Activated CD8-positive, alpha-beta memory T cell treated with anti-CD3 and anti-CD28 coated beads for 4 hours (primary cell): Measurements from ENCODE around the gene ZNF586.
"Not testable (repeated sequence)": the region's sequence is repeated elsewhere in the genome, so short reads cannot be mapped to it uniquely, and the experiment has no call there.

Experiments used
- DNase-seq, 2 donors: peaks; one replicate each; pipeline ENCODE4 v3.0.0-alpha.2; 2020; ENCODE audit warnings: low read depth in 2 of 2

ZNF586 gene

DNA sequence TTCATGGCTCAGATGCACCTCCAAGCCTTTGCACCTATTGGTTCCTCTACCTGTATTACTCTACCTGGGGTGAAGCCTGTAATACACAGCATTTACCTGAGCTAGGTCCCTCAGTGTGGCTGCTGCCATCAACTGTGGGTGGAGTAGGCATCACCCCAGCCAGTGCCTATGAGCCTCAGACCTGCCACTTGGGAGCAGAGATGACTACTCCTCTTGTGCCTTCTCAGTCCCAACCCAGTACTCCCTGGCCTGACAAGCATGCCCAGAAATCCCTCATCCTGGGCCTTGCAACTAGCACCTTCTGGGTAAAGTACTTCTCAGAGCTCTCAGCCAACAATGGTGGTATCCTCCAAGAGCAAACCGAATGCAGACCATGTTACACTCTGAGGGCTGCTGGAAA, 27.1 kb downstream of the ZNF586 start:
- not testable (repeated sequence) for DNase-seq

DNA sequence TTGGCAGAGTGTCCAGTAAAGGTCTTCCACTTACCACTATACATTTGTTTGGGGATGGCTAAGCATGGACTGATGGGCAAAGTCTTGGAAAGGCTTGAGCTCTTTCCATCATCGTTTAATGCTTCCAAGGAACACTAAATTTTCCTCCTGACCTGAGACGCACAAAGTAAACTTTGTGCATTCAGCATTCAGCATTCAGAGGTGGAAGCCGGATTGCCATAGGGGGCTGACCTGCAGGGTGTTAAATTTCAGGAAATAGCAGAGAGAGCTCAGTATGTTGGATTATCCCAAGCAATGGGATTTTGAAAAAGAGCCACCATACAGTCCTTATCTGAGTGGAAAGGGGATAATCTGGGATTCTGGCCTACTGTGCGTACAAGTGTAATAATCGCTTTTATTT, 31.2 kb downstream of the ZNF586 start:
- DNase-seq = no peak

DNA sequence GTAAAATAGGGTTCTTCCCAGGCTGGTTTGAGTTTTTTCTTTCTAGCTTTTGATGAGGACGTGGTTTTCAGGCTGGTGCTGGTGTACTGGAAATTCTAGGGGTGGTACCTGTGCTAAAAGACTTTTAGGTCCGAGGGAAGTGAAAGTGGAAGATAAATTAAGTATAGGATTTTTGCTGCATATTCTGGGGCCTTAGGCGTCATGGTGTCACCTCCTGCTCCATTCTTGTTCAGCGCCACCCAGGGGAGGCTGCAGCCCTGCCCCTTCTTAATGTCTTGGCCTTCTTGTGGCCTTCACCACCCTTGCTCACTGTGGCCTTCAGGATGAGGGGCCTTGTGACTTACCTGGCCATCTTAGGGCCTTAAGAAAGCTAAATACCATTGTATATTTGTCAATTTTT, 32.8 kb downstream of the ZNF586 start:
- no peak for DNase-seq

DNA sequence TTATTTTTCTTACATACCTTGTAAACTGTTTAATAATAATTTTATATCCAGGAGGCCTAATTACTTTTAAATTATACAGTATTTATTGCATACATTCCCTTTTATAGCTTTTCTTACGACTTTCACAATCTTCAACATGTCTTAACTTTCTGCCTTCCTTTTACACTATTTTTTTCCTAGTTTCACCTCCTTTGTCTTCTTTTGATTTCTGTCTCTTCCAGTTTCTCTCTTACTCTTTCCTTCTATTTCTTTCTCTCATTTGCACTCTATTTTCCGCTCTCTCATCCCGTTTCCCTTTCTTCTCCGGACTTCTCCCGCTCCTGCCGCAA, 33.8 kb downstream of the ZNF586 start:
- no peak for DNase-seq

DNA sequence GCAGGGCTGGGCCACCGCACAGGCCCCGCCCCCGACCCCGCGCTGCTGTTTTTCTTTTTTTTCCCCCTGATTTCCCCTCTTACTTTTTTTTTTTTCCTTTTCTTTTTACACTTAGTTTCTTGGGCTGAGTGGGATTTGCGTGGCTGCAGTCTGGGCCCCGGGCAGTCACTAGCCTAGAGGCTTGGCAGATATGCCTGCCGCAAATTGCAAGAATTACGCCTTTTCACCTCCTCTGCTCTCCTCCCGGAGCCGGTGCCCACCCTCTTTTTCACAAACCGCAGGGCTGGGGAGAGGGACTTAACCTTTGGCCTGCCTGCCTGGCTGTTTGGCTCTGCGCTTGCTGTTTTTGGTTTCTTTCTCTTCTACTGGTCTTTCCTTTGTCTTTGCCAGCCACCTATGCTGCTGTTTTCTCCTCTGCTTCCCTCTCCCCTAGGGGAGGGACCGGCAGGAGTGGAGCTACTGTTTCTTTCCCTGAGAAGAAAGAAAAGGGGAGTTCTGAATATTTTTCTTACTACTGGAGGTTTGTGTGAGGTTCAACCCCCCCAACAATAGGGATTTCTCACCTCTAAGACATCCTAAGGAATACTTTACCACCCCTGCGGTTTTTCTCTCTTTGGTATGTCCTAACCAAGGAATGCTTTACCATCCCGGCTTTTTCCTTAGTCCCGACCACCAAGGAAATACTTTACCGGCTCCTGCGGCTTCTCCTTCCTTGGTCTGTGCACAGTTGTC, 34.3 kb downstream of the ZNF586 start:
- no peak for DNase-seq

DNA sequence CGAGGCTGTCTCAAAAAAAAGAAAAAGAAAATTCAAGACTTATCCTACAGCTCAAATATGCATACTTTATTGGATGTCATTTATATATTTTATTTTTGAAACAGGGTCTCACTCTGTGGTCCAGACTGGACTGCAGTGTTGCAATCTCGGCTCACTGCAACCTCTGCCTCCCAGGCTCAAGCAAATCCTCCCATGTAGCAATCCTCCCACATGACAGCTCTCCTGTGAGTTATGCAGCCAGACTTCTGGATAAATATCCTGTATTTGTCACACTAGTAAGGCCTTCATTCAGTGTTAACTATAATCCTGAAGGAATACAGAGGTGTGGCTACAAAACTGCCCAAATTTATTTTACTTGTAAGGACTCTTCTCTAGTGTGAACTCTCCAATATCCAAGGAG, 38.1 kb downstream of the ZNF586 start:
- DNase-seq = no peak

DNA sequence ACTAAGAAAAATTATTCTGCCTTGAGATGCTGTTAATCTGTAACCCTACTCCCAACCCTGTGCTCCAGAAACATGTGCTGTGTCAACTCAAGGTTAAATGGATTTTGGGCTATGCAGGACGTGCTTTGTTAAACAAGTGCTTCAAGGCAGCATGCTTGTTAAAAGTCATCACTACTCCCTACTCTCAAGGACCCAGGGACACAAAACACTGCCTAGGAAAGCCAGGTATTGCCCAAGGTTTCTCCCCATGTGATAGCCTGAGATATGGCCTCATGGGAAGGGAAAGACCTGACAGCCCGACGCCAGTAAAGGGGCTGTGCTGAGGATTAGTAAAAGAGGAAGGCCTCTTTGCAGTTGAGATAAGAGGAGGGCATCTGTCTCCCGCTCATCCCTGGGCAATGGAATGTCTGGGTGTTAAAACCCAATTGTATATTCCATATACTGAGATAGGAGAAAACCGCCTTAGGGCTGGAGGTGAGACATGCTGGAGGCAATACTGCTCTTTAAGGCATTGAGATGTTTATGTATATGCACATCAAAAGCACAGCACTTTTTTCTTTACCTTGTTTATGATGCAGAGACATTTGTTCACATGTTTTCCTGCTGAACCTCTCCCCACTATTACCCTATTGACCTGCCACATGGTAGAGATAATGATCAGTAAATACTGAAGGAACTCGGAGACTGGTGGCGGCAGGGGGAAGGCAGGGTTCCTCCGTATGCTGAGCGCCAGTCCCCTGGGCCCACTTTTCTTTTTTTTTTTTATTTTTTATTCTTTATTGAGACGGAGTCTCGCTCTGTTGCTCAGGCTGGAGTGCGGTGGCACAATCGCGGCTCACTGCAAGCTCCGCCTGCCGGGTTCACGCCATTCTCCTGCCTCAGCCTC, 41.2 kb downstream of the ZNF586 start:
- DNase-seq = not testable (repeated sequence)

DNA sequence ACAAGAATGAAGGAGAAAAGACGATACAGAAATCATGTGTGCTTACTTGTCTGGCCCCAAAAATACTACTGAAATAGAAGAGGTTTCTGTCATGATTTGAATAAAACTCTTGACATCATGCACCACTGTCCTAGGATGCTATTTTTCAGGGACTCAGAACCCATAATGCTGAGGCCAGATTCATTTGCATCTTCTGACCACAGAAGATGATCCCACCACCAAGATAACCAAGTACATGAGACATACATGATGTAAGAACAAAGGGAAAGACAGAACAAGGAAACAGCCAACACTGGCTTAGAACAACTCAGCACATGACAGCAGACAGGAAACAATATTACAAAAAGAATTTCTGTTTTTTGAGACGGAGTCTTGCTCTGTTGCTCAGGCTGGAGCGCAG, 42.8 kb downstream of the ZNF586 start:
- no peak for DNase-seq

DNA sequence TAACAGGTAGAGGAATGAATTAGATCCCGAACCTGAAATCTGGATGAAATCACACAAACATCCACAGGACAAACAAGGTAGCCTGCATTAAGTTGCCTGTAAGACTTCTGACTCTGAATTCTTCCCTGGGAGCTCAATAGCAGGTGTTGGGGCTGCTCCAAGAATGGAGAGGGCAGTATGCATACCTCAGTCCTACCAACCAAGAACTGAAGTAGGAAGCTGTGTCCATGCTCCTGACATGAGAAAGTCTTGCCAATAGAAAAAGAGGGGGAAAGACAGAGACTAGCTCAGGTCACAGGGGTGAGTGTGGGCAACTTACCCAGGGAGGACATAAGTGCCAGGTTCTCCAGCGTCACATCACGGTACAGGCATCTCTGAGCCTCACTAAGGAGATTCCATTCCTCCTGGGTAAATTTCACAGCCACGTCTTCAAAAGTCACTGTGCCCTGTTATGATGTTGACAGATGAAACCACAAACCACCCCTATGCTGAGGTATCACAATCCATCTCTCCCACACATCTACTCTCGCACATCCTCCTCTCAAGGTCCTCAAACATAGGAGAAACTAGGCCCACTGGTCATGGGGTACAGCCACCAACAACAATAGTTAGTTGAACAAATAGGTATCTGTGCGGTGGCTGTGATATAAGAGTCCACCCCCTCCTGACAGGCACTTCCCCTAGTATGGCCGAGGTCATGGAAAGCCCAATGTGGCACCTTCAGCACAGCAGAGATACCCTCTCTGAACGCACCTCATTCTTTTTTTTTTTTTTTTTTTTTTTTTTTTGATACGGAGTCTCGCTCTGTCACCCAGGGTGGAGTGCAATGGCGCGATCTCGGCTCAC, 43.7 kb downstream of the ZNF586 start:
- DNase-seq = not testable (repeated sequence)

DNA sequence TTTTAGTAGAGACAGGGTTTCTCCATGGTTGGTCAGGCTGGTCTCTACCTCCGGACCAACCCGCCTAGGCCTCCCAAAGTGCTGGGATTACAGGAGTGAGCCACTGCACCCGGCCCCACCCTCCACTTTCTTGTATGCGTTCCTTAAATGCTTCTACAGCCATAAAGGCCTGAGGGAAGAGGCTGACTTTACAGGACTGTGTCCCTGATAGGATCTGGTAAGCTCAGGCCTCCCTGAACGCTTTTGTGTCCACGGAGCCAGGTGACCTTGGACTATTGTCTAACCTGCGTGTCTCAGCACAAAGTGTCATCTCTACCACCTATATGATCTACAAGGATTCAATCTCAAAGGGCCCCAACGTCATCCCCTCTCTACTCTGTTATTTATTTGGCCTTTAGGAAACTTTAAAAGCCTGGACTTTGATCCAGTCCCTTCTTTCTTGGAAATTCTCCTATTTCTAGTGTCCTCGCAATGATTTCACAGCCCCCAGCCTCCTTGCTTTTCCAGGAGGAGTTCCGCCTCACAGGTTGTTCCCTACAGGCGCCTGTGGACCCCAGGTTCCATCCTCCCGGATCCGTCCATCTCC, 44.5 kb downstream of the ZNF586 start:
- DNase-seq = no peak

DNA sequence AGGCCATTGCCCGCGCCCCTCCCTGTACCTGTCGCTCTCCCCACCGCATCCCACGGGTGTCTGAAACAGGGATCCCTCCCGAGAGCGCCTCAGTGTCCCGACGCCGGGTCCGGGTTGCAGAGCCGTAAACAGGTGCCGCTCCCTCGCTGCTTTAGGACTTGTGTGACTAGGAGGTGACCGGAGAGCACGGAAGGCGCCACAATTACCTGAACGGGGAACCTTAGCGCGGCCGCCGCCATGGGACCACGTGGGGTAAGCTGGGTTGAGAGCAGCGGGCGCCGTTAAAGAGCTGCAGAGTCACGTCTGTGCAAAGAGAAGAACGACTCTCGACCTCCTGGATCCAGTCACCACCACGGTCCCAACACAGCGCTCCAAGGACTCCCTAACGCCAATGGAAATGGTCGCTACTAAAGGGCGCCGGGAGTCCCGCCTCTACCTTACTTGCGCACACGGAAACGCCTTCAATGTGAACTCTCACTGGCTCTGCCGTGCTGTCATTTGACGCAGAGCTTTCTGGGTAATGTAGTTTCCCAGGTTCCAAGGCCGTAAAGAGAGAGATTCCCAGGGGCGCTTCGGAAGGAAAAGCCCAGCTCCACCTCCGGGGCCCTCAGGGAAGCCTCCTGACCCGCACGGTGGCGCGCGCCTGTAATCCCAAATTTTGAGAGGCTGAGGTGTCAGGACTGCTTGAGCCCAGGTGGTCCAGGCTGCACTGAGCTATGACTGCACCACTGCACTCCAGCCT, 45.2 kb downstream of the ZNF586 start, which contains the start of gene ZNF552:
Gene ZNF552 (minus strand): TSS at position 409 of the 742 bp plus-strand sequence. CDS start 170 bp downstream, at position 239.
- DNase-seq = peak; percentile 46 to 53

DNA sequence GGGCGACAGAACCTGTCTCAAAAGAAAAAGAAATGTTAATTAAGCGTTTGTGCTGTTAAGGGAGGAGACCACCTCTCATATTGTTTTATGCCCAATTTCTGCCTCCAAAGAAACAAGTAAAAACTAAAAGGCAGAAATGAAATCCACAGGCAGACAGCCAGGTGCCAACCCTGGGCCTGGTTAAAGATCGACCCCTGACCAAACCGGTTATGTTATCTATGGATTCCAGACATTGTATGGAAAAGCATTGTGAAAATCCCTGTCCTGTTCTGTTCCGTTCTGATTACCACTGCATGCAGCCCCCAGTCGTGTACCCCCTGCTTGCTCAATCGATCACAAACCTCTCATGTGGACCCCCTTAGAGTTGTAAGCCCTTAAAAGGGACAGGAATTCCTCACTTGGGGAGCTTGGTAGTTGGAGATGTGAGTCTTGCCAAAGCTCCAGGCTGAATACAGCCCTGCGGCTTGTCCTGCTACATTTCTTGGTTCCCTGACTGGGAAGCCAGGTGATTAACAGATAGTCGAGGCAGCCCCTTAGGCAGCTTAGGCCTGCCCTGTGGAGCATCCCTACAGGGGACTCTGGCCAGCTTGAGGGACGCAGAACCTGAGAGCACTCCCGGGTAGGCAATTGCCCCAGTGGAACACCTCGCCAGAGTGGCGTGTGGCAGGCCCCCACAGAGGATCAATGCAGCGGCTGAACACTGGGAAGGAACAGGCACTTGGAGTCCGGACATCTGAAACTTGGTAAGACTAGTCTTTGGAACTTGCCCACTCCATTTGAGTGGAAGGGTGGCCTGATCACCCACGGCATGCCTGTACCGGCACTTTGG, 46.0 kb downstream of the ZNF586 start:
- DNase-seq = no peak

DNA sequence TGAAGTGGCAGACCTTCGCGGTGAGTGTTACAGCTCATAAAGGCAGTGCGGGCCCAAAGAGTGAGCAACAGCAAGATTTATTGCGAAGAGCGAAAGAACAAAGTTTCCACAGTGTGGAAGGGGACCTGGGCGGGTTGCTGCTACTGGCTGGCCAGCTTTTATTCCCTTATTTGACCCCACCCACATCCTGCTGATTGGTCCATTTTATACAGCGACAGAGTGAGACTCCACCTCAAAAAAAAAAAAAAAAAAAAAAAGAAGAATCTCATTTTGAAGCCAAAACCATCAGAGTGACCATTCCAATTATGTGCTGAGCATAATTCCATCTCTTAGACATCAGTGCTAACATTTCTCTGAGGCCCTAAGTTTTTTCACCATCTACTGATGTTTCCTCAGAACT, 47.2 kb downstream of the ZNF586 start:
- no peak for DNase-seq

DNA sequence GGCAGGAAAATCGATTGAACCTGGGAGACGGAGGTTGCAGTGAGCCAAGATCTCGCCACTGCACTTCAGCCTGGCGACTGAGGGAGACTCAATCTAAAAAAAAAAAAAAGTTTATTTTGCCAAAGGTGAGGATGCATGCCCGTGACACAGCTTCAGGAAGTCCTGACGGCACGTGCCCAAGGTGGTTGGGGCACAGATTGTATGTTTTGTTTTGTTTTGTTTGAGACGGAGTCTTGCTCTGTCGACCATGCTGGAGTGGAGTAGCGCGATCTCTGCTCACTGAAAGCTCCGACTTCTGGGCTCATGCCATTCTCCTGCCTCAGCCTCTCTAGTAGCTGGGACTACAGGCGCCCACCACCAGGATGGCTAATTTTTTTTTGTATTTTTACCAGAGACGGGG, 48.5 kb downstream of the ZNF586 start:
- no peak for DNase-seq

DNA sequence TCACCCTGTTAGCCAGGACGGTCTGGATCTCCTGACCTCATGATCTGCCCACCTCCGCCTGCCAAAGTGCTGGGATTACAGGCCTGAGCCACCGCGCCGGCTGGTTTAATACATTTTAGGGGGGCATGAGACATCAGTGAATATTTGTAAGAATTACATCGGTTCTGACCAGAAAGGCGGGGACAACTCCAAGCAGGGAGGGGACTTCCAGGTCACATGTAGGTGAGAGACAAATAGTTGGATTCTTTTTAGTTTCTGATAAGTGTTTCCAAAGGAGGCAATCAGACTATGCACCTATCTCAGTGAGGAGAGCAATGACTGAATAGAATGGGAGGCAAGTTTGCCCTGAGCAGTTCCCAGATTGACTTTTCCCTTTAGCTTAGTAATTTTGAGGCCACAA, 48.9 kb downstream of the ZNF586 start:
- DNase-seq = no peak

DNA sequence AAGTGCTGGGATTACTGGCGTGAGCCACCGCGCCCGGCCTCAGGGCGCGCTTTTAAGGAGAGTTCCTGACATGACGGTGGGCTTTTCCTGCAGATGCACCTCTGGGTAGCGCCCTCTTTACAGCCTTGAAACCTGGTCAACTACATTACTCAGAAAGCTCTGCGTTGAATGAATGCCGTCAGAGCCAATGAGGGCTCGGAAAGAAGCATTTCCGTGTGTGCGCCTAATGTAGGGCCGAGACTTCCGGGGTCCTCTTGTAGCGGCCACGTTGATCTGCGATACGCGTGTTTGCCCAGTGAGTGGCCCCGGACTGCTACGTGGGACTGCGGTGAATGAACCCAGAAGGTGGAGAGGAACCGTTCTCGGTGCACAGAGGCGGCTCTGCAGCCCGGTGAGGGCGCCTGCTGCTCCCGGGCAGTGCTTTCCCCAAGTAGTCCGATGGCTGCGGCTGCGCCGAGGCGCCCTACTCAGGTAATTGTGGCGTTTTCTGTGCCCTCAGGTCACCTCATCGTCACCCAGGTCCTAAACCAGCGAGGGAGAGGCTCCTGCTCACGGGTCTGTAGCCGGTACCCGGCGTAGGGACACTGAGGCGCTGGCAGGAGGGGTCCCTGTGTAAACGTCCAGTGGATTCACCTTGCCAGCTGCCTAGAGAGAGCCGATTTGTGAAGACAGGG, 50.1 kb downstream of the ZNF586 start:
- DNase-seq = peak; percentile 51 to 68

DNA sequence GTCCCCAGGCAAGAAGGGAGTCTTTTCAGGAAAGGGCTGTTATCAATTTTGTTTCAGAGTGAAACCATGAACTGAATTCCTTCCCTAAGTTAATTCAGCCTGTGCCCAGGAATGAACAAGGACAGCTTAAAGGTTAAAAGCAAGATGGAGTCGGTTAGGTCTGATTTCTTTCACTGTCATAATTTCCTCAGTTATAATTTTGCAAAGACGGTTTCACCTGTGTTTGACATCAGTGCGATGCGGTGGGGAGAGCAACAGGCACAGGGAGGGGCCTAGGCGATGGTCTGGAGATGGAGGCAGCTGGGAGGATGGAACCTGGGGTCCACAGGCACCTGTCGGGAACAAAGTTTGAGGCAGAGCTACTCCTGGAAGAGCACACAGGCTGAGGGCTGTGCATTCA, 51.1 kb downstream of the ZNF586 start:
- no peak for DNase-seq

DNA sequence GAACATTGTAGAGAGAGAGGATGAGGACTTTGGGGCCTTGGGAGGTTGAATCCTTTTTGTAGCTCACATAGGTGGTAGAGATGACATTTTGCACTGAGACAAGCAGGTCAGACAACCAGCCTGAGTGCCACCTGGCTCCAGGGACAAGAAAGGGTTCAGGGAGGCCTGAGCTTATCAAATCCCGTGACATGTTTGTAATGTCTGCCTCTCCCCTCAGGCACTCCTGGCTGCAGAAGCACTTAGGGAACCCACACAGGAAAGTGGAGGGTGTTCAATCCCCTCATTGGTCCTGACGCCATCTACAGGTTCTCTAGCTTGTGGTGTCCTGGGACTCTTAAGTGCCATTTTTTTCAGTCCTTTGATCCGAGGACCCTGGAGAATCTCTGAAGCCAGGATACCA, 51.6 kb downstream of the ZNF586 start:
- not testable (repeated sequence) for DNase-seq

DNA sequence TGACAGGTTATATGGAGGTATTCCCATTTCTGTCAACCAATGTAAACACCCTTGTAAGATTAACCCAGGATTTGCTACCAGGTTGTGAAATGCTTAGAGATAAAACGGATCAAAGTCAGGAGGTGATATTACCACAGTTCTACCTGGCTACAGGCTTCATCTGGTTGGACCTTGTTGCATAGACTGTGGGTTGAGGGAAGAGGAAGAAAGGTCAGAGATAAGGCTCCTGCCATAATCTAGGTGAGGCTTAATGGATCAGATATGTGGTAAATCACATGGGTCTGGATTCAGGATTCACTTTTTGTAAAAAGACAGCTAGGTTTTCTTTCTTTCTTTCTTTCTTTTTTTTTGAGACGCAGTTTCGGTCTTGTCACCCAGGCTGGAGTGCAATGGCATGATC, 52.0 kb downstream of the ZNF586 start:
- DNase-seq = not testable (repeated sequence)

DNA sequence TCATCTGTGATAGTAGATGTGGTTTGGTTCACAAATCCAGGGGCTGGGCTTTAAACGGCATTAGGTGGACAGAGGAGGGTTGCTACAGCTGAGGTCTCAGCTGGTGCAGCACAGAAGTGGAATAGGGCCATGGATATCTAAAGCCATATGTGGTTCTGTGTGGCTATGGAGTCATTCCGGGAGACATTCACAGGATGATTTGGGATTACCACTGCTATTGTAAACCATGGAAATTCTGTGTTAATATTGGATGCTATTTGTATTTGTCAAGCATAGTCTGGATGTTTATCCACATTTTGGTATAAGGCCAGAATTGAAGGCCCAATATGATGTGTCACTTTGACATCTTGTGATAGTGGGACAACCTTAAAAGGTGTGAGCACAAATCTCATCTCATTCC, 53.7 kb downstream of the ZNF586 start:
- not testable (repeated sequence) for DNase-seq
